Measurements from ENCODE around the gene ZACN. TPM values are rescaled to one million over a fixed set of nuclear protein-coding genes. Genes with fewer than 3 reads are reported as not detected.

The ZACN gene
- not detected for total RNA-seq

GRCh38 chr17:76078860-76079534 lies at the start of gene ZACN:
Gene ZACN (plus strand): TSS chr17:76079182. CDS start chr17:76079265, 83 bp downstream.
- Histone ChIP-seq H3K27me3 (replicated peaks; ENCODE audit: insufficient read depth) (peaks cover 25% of the 10 kb centered on the region), H3K4me1 (replicated peaks) (no peaks in the 10 kb centered on the region)
- TF ChIP-seq POLR2A (IDR thresholded peaks at IDR 0.05) (no peak), POLR2AphosphoS5 (IDR thresholded peaks at IDR 0.05) (no peak)
- TF ChIP-seq, protein P1, sequence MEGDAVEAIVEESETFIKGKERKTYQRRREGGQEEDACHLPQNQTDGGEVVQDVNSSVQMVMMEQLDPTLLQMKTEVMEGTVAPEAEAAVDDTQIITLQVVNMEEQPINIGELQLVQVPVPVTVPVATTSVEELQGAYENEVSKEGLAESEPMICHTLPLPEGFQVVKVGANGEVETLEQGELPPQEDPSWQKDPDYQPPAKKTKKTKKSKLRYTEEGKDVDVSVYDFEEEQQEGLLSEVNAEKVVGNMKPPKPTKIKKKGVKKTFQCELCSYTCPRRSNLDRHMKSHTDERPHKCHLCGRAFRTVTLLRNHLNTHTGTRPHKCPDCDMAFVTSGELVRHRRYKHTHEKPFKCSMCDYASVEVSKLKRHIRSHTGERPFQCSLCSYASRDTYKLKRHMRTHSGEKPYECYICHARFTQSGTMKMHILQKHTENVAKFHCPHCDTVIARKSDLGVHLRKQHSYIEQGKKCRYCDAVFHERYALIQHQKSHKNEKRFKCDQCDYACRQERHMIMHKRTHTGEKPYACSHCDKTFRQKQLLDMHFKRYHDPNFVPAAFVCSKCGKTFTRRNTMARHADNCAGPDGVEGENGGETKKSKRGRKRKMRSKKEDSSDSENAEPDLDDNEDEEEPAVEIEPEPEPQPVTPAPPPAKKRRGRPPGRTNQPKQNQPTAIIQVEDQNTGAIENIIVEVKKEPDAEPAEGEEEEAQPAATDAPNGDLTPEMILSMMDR (IDR thresholded peaks at IDR 0.05), result no peak

DNA sequence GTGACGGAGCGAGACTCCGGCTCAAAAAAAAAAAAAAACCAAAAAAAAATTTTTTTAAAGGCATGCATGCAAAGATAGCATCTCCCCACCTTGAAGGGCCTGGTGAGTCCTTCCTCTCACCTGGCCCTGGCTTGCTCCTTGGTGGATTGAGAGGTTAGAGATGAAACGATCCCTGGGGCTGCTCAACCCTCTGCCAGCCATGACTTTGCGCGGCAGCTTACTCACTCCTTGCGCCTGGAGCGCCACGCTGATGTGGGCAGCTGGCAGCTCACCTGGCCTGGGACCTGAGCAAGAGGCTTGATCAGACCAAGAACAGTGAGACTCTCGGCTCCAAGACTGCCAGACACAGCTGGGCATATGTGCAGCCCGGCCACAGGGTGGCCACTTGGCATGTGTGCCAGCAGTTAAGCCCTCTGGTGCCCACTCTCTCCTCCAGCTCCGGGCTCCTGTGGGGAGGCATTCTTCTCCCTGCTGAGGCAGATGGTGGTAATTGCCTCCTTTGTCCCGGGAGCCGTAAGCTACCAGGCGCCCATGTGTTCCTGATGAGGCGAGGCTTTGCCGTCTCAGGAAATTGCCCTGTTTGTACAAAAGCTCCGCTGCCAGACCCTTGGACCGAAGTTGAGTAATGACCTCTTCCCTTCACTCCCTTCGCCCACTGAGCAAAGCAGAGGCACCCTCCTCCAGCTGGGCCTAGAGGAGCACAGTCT lies 46.8 kb upstream of the ZACN start:
- H3K9me3 ChIP-seq, result no peaks in the 10 kb centered on the region
- intact Hi-C loops (cut with DNase I), result no loop called here
- 86% methylated on average over 18 of the region's 20 CpGs for WGBS
- no peak for DNase-seq (ENCODE audit: low spot score)
- no peak for TF ChIP-seq POLR2A (IDR thresholded peaks at IDR 0.05)
- TF ChIP-seq, protein P1 (IDR thresholded peaks at IDR 0.05), result no peak
- no peak for TF ChIP-seq POLR2AphosphoS5 (IDR thresholded peaks at IDR 0.05)
- no peaks in the 10 kb centered on the region for H3K27me3 ChIP-seq (replicated peaks; ENCODE audit: insufficient read depth)
- H3K4me3 ChIP-seq, result no peak overlapping the region
- H3K36me3 ChIP-seq, result no peaks in the 10 kb centered on the region
- H3K4me1 ChIP-seq (replicated peaks), result no peaks in the 10 kb centered on the region
- no peak overlapping the region for H3K27ac ChIP-seq

More at GRCh38 chr17:76078860-76079534, at the start of gene ZACN:
- DNase-seq (ENCODE audit: low spot score), result no peak
- Histone ChIP-seq H3K4me3 (no peak within 1 kb of the TSS), H3K36me3 (peaks cover 0 to 11% of the 10 kb centered on the region in 2 donors), H3K27ac (no peak within 1 kb of the TSS), H3K9me3 (no peaks in the 10 kb centered on the region)
- intact Hi-C loops (cut with DNase I), result no loop called here
- 44% methylated on average over 16 of the region's 17 CpGs for WGBS

DNA sequence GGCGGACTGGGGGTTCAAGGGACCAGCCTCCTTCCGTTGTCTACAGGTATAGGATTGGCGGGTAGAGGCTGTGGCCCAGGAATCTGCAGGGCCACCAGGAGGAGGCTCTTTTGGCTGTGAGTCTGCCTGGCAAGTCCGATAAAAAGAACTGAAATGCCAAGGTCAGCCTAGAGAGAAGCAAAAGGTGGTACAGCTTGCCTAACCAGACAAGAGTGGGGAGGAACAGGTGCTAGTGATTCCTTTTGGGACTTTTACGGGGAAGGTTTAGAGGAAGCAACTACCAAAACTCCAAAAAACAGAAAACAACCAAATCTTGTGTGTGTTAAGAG lies 46.2 kb upstream of the ZACN start:
- intact Hi-C loops (cut with DNase I), result no loop called here
- DNase-seq (ENCODE audit: low spot score), result no peak
- WGBS, result 95% methylated on average over 5 of the region's 5 CpGs

GRCh38 chr17:76033139-76033538 lies 45.8 kb upstream of the ZACN start:
- H3K4me1 ChIP-seq (replicated peaks), result no peaks in the 10 kb centered on the region
- H3K27me3 ChIP-seq (replicated peaks; ENCODE audit: insufficient read depth), result no peaks in the 10 kb centered on the region
- DNase-seq (ENCODE audit: low spot score), result no peak
- H3K4me3 ChIP-seq, result no peak overlapping the region
- TF ChIP-seq POLR2A (IDR thresholded peaks at IDR 0.05) (no peak), POLR2AphosphoS5 (IDR thresholded peaks at IDR 0.05) (no peak)
- TF ChIP-seq, protein P1 (IDR thresholded peaks at IDR 0.05), result no peak
- H3K9me3 ChIP-seq, result no peaks in the 10 kb centered on the region
- no peak overlapping the region for H3K27ac ChIP-seq
- intact Hi-C loops (cut with DNase I), result no loop called here
- no peaks in the 10 kb centered on the region for H3K36me3 ChIP-seq
- 96% methylated on average over 6 of the region's 6 CpGs for WGBS

More for the DNA sequence above, 46.2 kb upstream of the ZACN start:
- Histone ChIP-seq H3K4me3 (no peak overlapping the region), H3K36me3 (no peaks in the 10 kb centered on the region), H3K9me3 (no peaks in the 10 kb centered on the region), H3K27me3 (replicated peaks; ENCODE audit: insufficient read depth) (no peaks in the 10 kb centered on the region), H3K27ac (no peak overlapping the region), H3K4me1 (replicated peaks) (no peaks in the 10 kb centered on the region)
- TF ChIP-seq POLR2A (IDR thresholded peaks at IDR 0.05) (no peak), POLR2AphosphoS5 (IDR thresholded peaks at IDR 0.05) (no peak)
- TF ChIP-seq, protein P1 (IDR thresholded peaks at IDR 0.05), result no peak

All from prostate gland (tissue), 2 donors.